Vagina (tissue), 2 donors: ENCODE measurements around the gene MAST4.

ENCODE experiments used
- POLR2AphosphoS5 ChIP-seq, 2 donors: sonication (generic); formaldehyde crosslinking; IDR thresholded peaks; one replicate each; pipeline ENCODE4 v1.9.0; 2017; ENCODE audit warnings: antibody characterized with exemption in 2 of 2, mild to moderate bottlenecking in 2 of 2, low read depth in 1 of 2; ENCODE audit not compliant: insufficient read depth in 1 of 2
- TF ChIP-seq, protein P1 (sequence below), 3 experiments: fragments of 450-650 bp in 2 of 3; fragments of 200-600 bp in 1 of 3; sonication (generic) in 1 of 3; IDR thresholded peaks; one replicate each; pipeline ENCODE4 v1.5.1; 2017 to 2019; ENCODE audit warnings: antibody characterized with exemption in 3 of 3, mild to moderate bottlenecking in 2 of 3, moderate library complexity in 2 of 3

- TF ChIP-seq, protein P1, sequence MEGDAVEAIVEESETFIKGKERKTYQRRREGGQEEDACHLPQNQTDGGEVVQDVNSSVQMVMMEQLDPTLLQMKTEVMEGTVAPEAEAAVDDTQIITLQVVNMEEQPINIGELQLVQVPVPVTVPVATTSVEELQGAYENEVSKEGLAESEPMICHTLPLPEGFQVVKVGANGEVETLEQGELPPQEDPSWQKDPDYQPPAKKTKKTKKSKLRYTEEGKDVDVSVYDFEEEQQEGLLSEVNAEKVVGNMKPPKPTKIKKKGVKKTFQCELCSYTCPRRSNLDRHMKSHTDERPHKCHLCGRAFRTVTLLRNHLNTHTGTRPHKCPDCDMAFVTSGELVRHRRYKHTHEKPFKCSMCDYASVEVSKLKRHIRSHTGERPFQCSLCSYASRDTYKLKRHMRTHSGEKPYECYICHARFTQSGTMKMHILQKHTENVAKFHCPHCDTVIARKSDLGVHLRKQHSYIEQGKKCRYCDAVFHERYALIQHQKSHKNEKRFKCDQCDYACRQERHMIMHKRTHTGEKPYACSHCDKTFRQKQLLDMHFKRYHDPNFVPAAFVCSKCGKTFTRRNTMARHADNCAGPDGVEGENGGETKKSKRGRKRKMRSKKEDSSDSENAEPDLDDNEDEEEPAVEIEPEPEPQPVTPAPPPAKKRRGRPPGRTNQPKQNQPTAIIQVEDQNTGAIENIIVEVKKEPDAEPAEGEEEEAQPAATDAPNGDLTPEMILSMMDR (IDR thresholded peaks at IDR 0.05) = no peak
- TF ChIP-seq POLR2AphosphoS5 (IDR thresholded peaks at IDR 0.05; ENCODE audit: insufficient read depth in 1 of 2, low read depth in 1 of 2) = no peak
Observed at GRCh38 chr5:66617991-66618768, 22.0 kb downstream of the MAST4 start.
